GM19468 (cell line): ENCODE data around the gene SYNE1.
"Not testable (repeated sequence)": the region's sequence is repeated elsewhere in the genome, so short reads cannot be mapped to it uniquely, and the experiment has no call there.

Source experiments
- ATAC-seq: cut with Tn5 transposase; IDR thresholded peaks from one replicate; pipeline ENCODE4 v1.9.1; 2021; ENCODE audit warnings: mild to moderate bottlenecking, moderate library complexity, moderate number of reproducible peaks; ENCODE audit not compliant: unreplicated experiment; ENCODE audit errors: extremely low read depth

The SYNE1 gene

GRCh38 chr6:152632121-152632782 lies 4.9 kb downstream of the SYNE1 start:
- no peak for ATAC-seq

- ATAC-seq: no peak
These were observed 5.8 kb downstream of the SYNE1 start for GRCh38 chr6:152631376-152631775.

GRCh38 chr6:152630832-152631231 lies 6.3 kb downstream of the SYNE1 start:
- ATAC-seq: no peak

- no peak for ATAC-seq
These were observed 11.9 kb downstream of the SYNE1 start for GRCh38 chr6:152625213-152625612.

- ATAC-seq: not testable (repeated sequence)
These were observed 22.4 kb downstream of the SYNE1 start for GRCh38 chr6:152614776-152615175.

- ATAC-seq: no peak
These were observed 28.0 kb downstream of the SYNE1 start for GRCh38 chr6:152609125-152609670.

GRCh38 chr6:152605941-152606340 lies 31.2 kb downstream of the SYNE1 start:
- no peak for ATAC-seq

- ATAC-seq: no peak
These were observed 31.8 kb downstream of the SYNE1 start for GRCh38 chr6:152605342-152605741.

- ATAC-seq: no peak
These were observed 33.3 kb downstream of the SYNE1 start for GRCh38 chr6:152603911-152604310.

- ATAC-seq: no peak
These were observed 37.1 kb downstream of the SYNE1 start for GRCh38 chr6:152600022-152600421.

- no peak for ATAC-seq
These were observed 38.1 kb downstream of the SYNE1 start for GRCh38 chr6:152598901-152599537.

- ATAC-seq: no peak
These were observed 38.7 kb downstream of the SYNE1 start for GRCh38 chr6:152598421-152598820.

- ATAC-seq: no peak
These were observed 40.4 kb downstream of the SYNE1 start for GRCh38 chr6:152596726-152597125.

GRCh38 chr6:152595499-152595898 lies 41.7 kb downstream of the SYNE1 start:
- no peak for ATAC-seq

- no peak for ATAC-seq
These were observed 42.5 kb downstream of the SYNE1 start for GRCh38 chr6:152594701-152595100.

GRCh38 chr6:152588456-152588855 lies 48.7 kb downstream of the SYNE1 start:
- no peak for ATAC-seq

- ATAC-seq: no peak
These were observed 49.7 kb downstream of the SYNE1 start for GRCh38 chr6:152587473-152587872.

GRCh38 chr6:152585236-152585635 lies 51.9 kb downstream of the SYNE1 start:
- ATAC-seq: no peak

GRCh38 chr6:152583888-152584287 lies 53.3 kb downstream of the SYNE1 start:
- no peak for ATAC-seq

- ATAC-seq: no peak
These were observed 60.6 kb downstream of the SYNE1 start for GRCh38 chr6:152576525-152576924.

- no peak for ATAC-seq
These were observed 61.5 kb downstream of the SYNE1 start for GRCh38 chr6:152575621-152576150.
